Endothelial cell of umbilical vein (primary cell): Measurements from ENCODE around the gene BRCA2. TPM values are rescaled to one million over a fixed set of nuclear protein-coding genes. Genes with fewer than 3 reads are reported as not detected.

Experiments used
- BruUV-seq: library from RNA; stranded (reverse); fragments of 400-500 nt; replicated peaks from 2 replicates; lab custom pipeline; 2021; lab: Mats Ljungman, UMichigan
- CTCF ChIA-PET: fragments of 300-600, 350-600 bp; sonication (Branson Sonifier 250); formaldehyde crosslinking; loops from one replicate; lab custom pipeline; 2021; ENCODE audit warnings: antibody characterized with exemption, inconsistent platforms; lab: Charles Lee
- POLR2A ChIA-PET: fragments of 300-600, 350-600 bp; sonication (Branson Sonifier 250); formaldehyde crosslinking; loops from one replicate; lab custom pipeline; 2021; ENCODE audit warnings: antibody characterized with exemption, inconsistent platforms; lab: Charles Lee
- DNase-seq: peaks from one replicate; pipeline ENCODE4 v3.0.0-alpha.2; 2011; ENCODE audit warnings: low read depth, low spot score
- FAIRE-seq: peaks from 2 replicates; lab custom pipeline; 2011; peaks lifted over from hg19 to GRCh38; lab: Jason Lieb, UNC
- H2AFZ ChIP-seq: 2 replicates; pipeline ENCODE4 v1.6.0; 2012; ENCODE audit warnings: low read depth, low read length, control low read depth, inconsistent platforms
- H3K27ac ChIP-seq: 2 replicates; pipeline ENCODE4 v1.5.1; 2011; ENCODE audit warnings: low read depth, mild to moderate bottlenecking, control low read depth, low read length, moderate library complexity; ENCODE audit not compliant: insufficient read depth
- H3K27me3 ChIP-seq, 2 experiments: 2 replicates each; pipeline versions ENCODE4 v1.6.0 to v1.6.1; 2011; ENCODE audit warnings: low read length in 2 of 2, mixed read lengths in 1 of 2; ENCODE audit not compliant: control insufficient read depth in 2 of 2, insufficient read depth in 2 of 2
- H3K36me3 ChIP-seq, 2 experiments: 2 replicates in 1 of 2; 3 replicates in 1 of 2; pipeline ENCODE4 v1.5.1; 2011; ENCODE audit warnings: low read length in 2 of 2, mild to moderate bottlenecking in 1 of 2, moderate library complexity in 1 of 2; ENCODE audit not compliant: control insufficient read depth in 2 of 2, insufficient read depth in 2 of 2; ENCODE audit errors: extremely low read depth in 1 of 2
- H3K4me1 ChIP-seq: 3 replicates; pipeline ENCODE4 v1.5.1; 2011; ENCODE audit warnings: mild to moderate bottlenecking, low read length; ENCODE audit not compliant: control insufficient read depth, insufficient read depth; ENCODE audit errors: extremely low read depth
- H3K4me2 ChIP-seq: 2 replicates; pipeline ENCODE4 v1.6.1; 2011; ENCODE audit warnings: low read length, control low read depth, mixed read lengths; ENCODE audit not compliant: insufficient read depth
- H3K4me3 ChIP-seq, 3 experiments: fragments of 200-600 bp in 1 of 3; sonication (generic), shearing (Covaris generic) in 1 of 3; replicated peaks in 1 of 3; 2 replicates each; pipeline ENCODE4 v1.5.1; 2011 to 2016; ENCODE audit warnings: control low read depth in 3 of 3, low read length in 3 of 3, mild to moderate bottlenecking in 2 of 3, inconsistent platforms in 1 of 3, low read depth in 1 of 3, moderate library complexity in 1 of 3; ENCODE audit not compliant: insufficient read depth in 1 of 3
- H3K79me2 ChIP-seq: 2 replicates; pipeline ENCODE4 v1.6.0; 2012; ENCODE audit warnings: low read length, inconsistent platforms; ENCODE audit not compliant: control insufficient read depth, insufficient read depth
- H3K9ac ChIP-seq: replicated peaks from 2 replicates; pipeline ENCODE3; 2011; ENCODE audit warnings: low read length, control low read depth; ENCODE audit not compliant: insufficient read depth; ENCODE audit errors: extremely low read depth
- H3K9me1 ChIP-seq: replicated peaks from 3 replicates; pipeline ENCODE4 v1.6.0; 2011; ENCODE audit warnings: mild to moderate bottlenecking, low read length; ENCODE audit not compliant: control insufficient read depth, insufficient read depth; ENCODE audit errors: extremely low read depth
- H3K9me3 ChIP-seq: replicated peaks from 2 replicates; pipeline ENCODE4 v1.5.1; 2012; ENCODE audit warnings: low read length, inconsistent platforms; ENCODE audit not compliant: control insufficient read depth, insufficient read depth
- H4K20me1 ChIP-seq: replicated peaks from 2 replicates; pipeline ENCODE3; 2011; ENCODE audit warnings: mild to moderate bottlenecking, low read length; ENCODE audit not compliant: control insufficient read depth, insufficient read depth; ENCODE audit errors: extremely low read depth
- EZH2 ChIP-seq: IDR thresholded peaks from 2 replicates; pipeline ENCODE4 v1.6.1; 2012; ENCODE audit warnings: borderline replicate concordance, low read depth, mild to moderate bottlenecking, moderate library complexity, low read length, inconsistent platforms; ENCODE audit not compliant: severe bottlenecking
- FOS ChIP-seq: IDR thresholded peaks from 2 replicates; pipeline ENCODE4 v1.6.1; 2011; ENCODE audit warnings: mild to moderate bottlenecking, low read length, moderate library complexity, borderline replicate concordance; ENCODE audit not compliant: insufficient read depth
- GATA2 ChIP-seq: IDR thresholded peaks from 2 replicates; pipeline ENCODE4 v1.7.0; 2011; ENCODE audit warnings: low read depth, mild to moderate bottlenecking, moderate library complexity, mixed read lengths, low read length; ENCODE audit not compliant: insufficient read length, insufficient read depth
- JUN ChIP-seq: IDR thresholded peaks from 2 replicates; pipeline ENCODE4 v1.6.1; 2011; ENCODE audit warnings: borderline replicate concordance, low read depth; ENCODE audit not compliant: insufficient read length, insufficient read depth
- MYC ChIP-seq: IDR thresholded peaks from one replicate; pipeline ENCODE4 v1.6.1; 2011; ENCODE audit warnings: mild to moderate bottlenecking, low read depth, low read length
- POLR2A ChIP-seq: IDR thresholded peaks from 2 replicates; pipeline ENCODE4 v1.6.1; 2012; ENCODE audit warnings: low read depth, mild to moderate bottlenecking, control low read depth, low read length
- POLR2AphosphoS5 ChIP-seq: IDR thresholded peaks from 2 replicates; pipeline ENCODE4 v1.6.1; 2012; ENCODE audit warnings: low read depth, mild to moderate bottlenecking, control low read depth, low read length, moderate library complexity; ENCODE audit not compliant: insufficient read depth
- dilution Hi-C: fragments of 300-500 bp; cut with MboI; formaldehyde crosslinking; loops from one replicate; pipeline ENCODE4 v1.15.0; 2019; ENCODE audit warnings: low sequenced_read_pairs; ENCODE audit not compliant: extremely low pct_ligation_motif_present
- intact Hi-C: fragments of 100-400 bp; cut with micrococcal nuclease; formaldehyde crosslinking; loops from one replicate; pipeline ENCODE4 v1.10.0; 2022
- polyA plus RNA-seq, 4 experiments: library from polyadenylated mRNA; depleted of rRNA in 3 of 4; stranded (reverse) in 3 of 4; unstranded in 1 of 4; fragments of >200 nt; gene quantifications; 2 replicates each; pipeline versions ENCODE4 v1.2.1 to v1.2.3, GENCODE V29; 2011 to 2012; ENCODE audit warnings: missing spikeins in 1 of 4
- total RNA-seq: library from RNA; stranded (reverse); gene quantifications from 2 replicates; pipeline ENCODE4 v1.2.3, GENCODE V29; 2021
- TF ChIP-seq, protein P1 (sequence below), 2 donors: IDR thresholded peaks; 1 replicate in 1 of 2; 2 replicates in 1 of 2; pipeline ENCODE4 v1.5.1; 2011; ENCODE audit warnings: low read length in 2 of 2, mild to moderate bottlenecking in 2 of 2, moderate library complexity in 2 of 2, control low read depth in 1 of 2, inconsistent platforms in 1 of 2, low read depth in 1 of 2; ENCODE audit not compliant: insufficient read depth in 1 of 2; ENCODE audit errors: extremely low read depth in 1 of 2
- TF ChIP-seq, protein P2 (sequence below): IDR thresholded peaks from 2 replicates; pipeline ENCODE4 v1.6.1; 2011; ENCODE audit not compliant: insufficient read depth, insufficient read length

The BRCA2 gene
- total and polyA plus RNA-seq, 2 donors (not counting 3 experiments of a cell fraction or from before 2014, with no cell fraction given): 2.9 to 17.5 TPM

DNA sequence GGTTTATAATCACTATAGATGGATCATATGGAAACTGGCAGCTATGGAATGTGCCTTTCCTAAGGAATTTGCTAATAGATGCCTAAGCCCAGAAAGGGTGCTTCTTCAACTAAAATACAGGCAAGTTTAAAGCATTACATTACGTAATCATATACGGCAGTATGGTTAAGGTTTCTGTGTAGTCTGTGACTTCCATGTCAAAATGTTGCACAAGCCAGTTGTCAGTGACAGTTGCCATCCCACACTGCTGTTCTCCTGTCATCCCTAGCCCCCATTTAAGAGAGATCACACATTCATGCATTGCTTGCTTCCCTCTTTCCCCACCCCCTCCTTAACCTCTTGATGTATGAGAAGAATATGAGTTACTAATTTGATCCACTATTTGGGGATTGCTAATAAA lies 47.3 kb downstream of the BRCA2 start:
- Histone ChIP-seq H3K36me3 (no peaks in the 10 kb centered on the region), H2AFZ (no peak overlapping the region), H3K4me1 (no peaks in the 10 kb centered on the region), H3K79me2 (no peaks in the 10 kb centered on the region), H3K27ac (no peak overlapping the region), H3K9me1 (no peaks in the 10 kb centered on the region), H3K4me3 (no peak overlapping the region), H3K4me2 (no peak overlapping the region), H3K9ac (no peak overlapping the region), H4K20me1 (no peaks in the 10 kb centered on the region), H3K9me3 (no peaks in the 10 kb centered on the region), H3K27me3 (no peaks in the 10 kb centered on the region)
- DNase-seq: no peak
- BruUV-seq: no TSS peak
- no peak for FAIRE-seq
- dilution Hi-C loops: no loop called here
- TF ChIP-seq EZH2: no peak
- TF ChIP-seq JUN: no peak
- TF ChIP-seq POLR2A: no peak
- TF ChIP-seq, protein P1, sequence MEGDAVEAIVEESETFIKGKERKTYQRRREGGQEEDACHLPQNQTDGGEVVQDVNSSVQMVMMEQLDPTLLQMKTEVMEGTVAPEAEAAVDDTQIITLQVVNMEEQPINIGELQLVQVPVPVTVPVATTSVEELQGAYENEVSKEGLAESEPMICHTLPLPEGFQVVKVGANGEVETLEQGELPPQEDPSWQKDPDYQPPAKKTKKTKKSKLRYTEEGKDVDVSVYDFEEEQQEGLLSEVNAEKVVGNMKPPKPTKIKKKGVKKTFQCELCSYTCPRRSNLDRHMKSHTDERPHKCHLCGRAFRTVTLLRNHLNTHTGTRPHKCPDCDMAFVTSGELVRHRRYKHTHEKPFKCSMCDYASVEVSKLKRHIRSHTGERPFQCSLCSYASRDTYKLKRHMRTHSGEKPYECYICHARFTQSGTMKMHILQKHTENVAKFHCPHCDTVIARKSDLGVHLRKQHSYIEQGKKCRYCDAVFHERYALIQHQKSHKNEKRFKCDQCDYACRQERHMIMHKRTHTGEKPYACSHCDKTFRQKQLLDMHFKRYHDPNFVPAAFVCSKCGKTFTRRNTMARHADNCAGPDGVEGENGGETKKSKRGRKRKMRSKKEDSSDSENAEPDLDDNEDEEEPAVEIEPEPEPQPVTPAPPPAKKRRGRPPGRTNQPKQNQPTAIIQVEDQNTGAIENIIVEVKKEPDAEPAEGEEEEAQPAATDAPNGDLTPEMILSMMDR (IDR thresholded peaks at IDR 0.05; ENCODE audit: extremely low read depth in 1 of 2, insufficient read depth in 1 of 2, low read depth in 1 of 2, low read length in 2 of 2): no peak
- TF ChIP-seq, protein P2, sequence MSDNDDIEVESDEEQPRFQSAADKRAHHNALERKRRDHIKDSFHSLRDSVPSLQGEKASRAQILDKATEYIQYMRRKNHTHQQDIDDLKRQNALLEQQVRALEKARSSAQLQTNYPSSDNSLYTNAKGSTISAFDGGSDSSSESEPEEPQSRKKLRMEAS: no peak
- TF ChIP-seq POLR2AphosphoS5: no peak
- no peak for TF ChIP-seq FOS
- no peak for TF ChIP-seq GATA2
- no peak for TF ChIP-seq MYC
- intact Hi-C loops: no loop called here
- ChIA-PET CTCF (no interaction called here), POLR2A (no interaction called here)
